GM12801 (cell line): ENCODE measurements around the gene LIF.

Source experiments
- TF ChIP-seq, protein P1 (sequence below): IDR thresholded peaks from one replicate; pipeline ENCODE4 v1.5.1; 2011; ENCODE audit warnings: control low read depth; ENCODE audit not compliant: insufficient read length; ENCODE audit errors: extremely low read depth

Gene LIF

DNA sequence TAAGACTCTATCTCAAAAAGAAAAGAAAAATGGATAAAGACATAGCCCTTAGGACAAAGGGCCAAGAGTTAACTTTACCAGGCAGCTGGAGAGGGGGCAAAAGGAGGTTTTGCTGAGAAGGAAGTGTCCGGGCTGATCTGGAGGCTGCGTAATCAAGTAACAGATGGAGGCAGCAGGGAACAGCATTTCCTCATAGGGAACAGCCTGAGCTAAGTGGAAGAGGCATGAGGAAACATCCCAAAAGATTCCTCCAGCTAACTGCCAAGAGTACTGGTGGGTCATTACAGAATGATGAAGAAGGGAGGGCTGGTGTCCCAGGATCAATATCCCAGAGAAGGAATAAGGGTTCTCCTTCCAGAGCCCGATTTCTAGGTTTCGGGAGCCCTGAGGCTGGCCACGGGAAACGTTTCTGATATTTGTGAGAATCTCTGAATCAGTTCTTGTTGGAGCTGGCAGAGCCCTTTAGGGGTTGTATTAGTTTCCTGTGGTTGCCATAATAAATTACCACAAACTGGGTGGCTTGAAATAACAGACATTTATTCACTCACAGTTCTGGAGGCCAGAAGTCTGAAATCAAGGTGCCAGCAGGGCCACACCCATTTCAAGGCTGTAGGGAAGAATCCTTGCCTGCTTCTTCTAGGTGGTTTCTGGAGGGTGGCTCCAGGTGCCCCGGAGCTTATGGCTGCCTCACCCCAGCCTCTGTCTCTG lies 21.2 kb downstream of the LIF start:
- TF ChIP-seq, protein P1, sequence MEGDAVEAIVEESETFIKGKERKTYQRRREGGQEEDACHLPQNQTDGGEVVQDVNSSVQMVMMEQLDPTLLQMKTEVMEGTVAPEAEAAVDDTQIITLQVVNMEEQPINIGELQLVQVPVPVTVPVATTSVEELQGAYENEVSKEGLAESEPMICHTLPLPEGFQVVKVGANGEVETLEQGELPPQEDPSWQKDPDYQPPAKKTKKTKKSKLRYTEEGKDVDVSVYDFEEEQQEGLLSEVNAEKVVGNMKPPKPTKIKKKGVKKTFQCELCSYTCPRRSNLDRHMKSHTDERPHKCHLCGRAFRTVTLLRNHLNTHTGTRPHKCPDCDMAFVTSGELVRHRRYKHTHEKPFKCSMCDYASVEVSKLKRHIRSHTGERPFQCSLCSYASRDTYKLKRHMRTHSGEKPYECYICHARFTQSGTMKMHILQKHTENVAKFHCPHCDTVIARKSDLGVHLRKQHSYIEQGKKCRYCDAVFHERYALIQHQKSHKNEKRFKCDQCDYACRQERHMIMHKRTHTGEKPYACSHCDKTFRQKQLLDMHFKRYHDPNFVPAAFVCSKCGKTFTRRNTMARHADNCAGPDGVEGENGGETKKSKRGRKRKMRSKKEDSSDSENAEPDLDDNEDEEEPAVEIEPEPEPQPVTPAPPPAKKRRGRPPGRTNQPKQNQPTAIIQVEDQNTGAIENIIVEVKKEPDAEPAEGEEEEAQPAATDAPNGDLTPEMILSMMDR = no peak

DNA sequence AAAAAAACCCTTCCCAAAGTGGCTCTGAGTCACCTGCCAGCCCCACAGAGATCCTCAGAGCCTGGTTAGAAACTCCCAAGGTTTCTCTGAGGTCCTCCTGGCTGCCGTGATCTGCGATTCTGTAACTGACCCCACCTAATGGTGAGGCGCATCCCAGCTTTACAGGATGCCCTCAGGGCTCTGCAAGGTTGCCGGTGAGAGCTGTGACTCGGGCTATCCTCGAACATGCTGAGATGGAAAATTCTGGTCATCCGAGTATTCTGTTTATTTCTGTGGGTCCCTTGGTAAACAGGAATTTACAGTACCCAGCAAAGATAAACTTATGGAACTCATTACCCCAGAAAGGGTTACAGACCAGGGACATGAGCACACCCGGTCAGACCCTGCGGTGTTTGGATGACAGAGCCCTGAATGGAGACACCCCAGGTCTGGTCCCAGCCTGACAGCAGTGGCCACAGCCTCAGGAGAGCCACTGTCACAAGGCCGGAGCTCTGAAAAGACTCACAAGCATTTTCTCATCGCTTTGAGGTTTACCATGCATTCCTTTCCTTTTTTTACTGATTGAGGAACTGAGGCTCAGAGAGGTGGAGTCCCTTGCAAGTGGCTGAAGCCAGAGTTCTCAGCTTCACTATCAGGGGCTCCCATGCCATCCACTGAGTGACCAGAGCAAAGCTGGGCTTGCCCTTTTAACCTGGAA lies 22.2 kb downstream of the LIF start:
- TF ChIP-seq, protein P1 = no peak

DNA sequence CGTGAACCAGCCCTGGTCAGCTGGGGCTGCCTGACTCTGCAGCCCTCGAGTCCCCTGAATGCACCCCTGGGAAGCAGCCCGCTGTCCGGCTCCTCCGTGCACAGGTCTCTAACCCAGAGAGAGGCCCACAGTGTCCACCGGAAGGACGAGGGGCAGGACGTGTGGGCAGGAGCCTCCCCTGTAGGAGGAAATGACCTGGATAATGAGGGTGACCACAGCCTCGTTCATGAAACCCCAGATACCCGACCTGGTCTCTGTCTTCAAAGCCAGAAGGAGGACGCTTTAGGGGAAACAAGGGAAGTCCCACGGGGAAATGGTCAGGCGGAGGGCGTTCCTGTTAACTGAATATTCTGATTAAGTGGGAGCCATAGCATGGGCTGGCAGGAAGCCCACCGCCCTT lies 23.3 kb downstream of the LIF start:
- TF ChIP-seq, protein P1 = no peak

DNA sequence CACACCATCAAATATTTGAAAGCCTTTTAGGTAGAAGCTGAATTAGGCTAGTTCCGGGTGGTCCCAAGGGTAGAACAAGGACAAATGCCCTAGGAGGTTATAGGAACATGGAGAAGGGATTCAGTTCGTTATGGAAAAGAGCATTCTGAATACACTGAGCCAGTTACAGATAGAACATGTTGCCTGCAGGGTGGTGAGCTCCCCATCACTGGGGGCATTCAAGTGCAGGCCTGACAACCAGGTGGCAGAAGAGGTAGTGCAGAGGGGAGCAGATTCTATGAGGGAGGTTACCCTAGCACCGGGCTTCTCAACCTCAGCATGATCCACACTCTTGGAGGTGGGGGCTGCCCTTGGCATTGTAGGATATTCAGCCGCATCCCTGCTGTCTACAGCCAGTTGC lies 24.2 kb downstream of the LIF start:
- TF ChIP-seq, protein P1 = no peak

DNA sequence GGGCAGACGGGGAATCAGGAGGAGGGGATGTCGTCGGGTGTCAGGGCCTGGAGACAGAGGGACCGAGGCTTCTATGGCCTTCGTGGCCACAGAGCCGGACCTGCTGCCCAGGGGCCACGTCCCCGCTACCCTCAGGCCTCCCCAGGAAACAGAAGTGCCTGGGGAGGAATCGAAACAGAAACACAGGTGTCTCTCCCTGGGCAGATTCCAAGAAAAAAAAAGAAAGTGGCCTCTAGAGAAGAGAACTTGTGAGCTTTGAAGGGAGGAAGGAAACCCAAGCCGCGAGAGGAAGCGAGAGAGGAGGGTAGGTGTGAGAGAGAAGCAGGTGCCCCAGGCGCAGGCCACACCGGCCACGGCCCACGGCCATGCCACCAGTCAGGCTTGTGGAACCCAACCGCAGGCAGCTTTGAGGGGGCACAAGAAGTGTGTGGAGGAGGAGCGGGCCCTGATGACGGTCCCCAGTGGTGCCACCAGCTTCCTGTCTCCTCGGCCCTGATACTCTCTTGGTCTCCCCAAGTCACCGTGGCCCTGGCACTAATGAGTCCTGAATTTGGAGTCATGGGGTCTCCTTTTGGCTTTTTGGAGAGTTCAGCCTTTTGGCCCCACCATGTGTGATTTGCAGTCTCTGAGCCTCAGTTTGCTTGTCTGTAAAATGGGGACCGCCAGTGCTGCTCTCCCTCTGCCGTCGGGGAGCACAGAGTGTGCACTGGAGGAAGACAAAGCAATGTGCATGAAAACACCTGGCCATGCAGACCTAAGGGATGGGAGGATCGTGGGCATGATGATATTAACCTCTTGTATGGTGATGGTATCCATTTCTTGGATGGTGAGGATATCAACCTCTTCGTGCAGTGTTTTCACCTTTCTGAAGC lies 25.2 kb downstream of the LIF start:
- TF ChIP-seq, protein P1 = no peak

DNA sequence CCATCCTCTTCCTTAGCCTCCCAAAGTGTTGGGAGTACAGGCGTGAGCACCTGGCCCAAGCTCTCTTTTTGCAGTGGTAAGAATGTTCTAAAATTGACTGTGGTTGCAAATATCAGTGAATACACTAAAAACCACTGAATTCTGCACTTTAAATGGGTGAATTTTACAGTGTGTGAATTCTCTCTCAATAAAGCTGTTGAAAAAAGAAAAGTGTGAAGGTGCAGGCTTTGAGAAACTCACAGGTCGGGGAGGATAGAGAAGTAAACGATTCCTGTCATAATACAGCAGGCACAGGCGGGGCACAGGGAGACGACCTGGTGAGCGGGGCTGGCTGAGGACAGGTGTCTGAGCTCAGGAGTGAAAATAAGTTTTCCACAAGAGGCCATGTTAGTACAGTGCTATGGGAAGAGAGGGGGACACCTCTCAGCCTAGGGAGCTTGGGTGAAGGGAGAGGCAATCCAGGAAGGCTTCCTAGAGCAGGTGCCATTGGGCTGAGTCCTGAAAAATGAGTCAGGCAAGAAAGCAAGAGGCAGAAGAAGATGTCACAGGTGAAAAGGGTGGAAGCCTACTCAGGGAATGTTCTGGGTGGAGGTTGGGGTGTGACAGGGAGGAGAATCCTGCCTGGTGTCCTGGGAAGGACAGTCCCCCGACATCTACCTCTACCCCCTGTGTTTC lies 26.1 kb downstream of the LIF start:
- TF ChIP-seq, protein P1 = no peak
